GM13977 (cell line): ENCODE results near the gene MANSC1.

Source experiments
- DNase-seq: peaks from one replicate; pipeline ENCODE4 v3.0.0; 2012; ENCODE audit warnings: low spot score
- CTCF ChIP-seq: IDR thresholded peaks from 2 replicates; pipeline ENCODE4 v1.5.1; 2012; ENCODE audit warnings: mild to moderate bottlenecking, control low read depth; ENCODE audit not compliant: insufficient read depth; ENCODE audit errors: extremely low read depth, missing control alignments
- in situ Hi-C: fragments of 300-500 bp; cut with MboI; formaldehyde crosslinking; loops from one replicate; pipeline ENCODE4 v1.12.0; 2022; ENCODE audit warnings: low sequenced_read_pairs, low pct_unique_long_range_greater_than_20kb, mixed read lengths, inconsistent platforms; ENCODE audit not compliant: unreplicated experiment

The MANSC1 gene

GRCh38 chr12:12349711-12350665 is at the start of gene MANSC1:
MANSC1 (minus strand) TSS chr12:12350242; CDS start chr12:12343314, 6,928 bp downstream.
- DNase-seq = peak; percentile 40
- TF ChIP-seq CTCF = peak; percentile 18
- in situ Hi-C loops = loop anchor here (25.0 kb wide), 2 partner anchors 288 to 788 kb away; partner anchors contain the start of gene BCL2L14

GRCh38 chr12:12399161-12399560 is 49.1 kb upstream of the MANSC1 start:
- no peak for DNase-seq
- in situ Hi-C loops = loop anchor here (25.0 kb wide), 1 partner anchor 163 kb away; the partner anchor contains the start of gene DUSP16
- TF ChIP-seq CTCF = no peak

GRCh38 chr12:12398026-12398859 is 48.2 kb upstream of the MANSC1 start:
- TF ChIP-seq CTCF = no peak
- in situ Hi-C loops = loop anchor here (25.0 kb wide), 1 partner anchor 164 kb away; the partner anchor contains the start of gene DUSP16
- DNase-seq = no peak

GRCh38 chr12:12397184-12397583 is 47.1 kb upstream of the MANSC1 start:
- no peak for DNase-seq
- TF ChIP-seq CTCF = no peak
- in situ Hi-C loops = loop anchor here (25.0 kb wide), 1 partner anchor 165 kb away; the partner anchor contains the start of gene DUSP16

- DNase-seq = no peak
- no peak for TF ChIP-seq CTCF
- in situ Hi-C loops = loop anchor here (25.0 kb wide), 1 partner anchor 166 kb away; the partner anchor contains the start of gene DUSP16
Observed at GRCh38 chr12:12396694-12397093, 46.7 kb upstream of the MANSC1 start.

GRCh38 chr12:12393171-12393570 is 43.1 kb upstream of the MANSC1 start:
- TF ChIP-seq CTCF = no peak
- DNase-seq = no peak
- in situ Hi-C loops = loop anchor here (25.0 kb wide), 1 partner anchor 169 kb away; the partner anchor contains the start of gene DUSP16
